OCI-LY1 (cell line): ENCODE results near the gene CEP135.

Source experiments
- H2AFZ ChIP-seq: fragments of 200-600 bp; sonication (generic), shearing (Covaris generic); 2 replicates; pipeline ENCODE4 v1.6.0; 2014; ENCODE audit warnings: antibody characterized with exemption, mild to moderate bottlenecking, low read length
- H3F3A ChIP-seq: fragments of 200-600 bp; sonication (generic), shearing (Covaris generic); 2 replicates; pipeline ENCODE4 v1.6.0; 2014; ENCODE audit warnings: mild to moderate bottlenecking, antibody characterized with exemption, low read length, moderate library complexity; ENCODE audit not compliant: insufficient read depth
- H3K27ac ChIP-seq: fragments of 200-600 bp; sonication (generic); 2 replicates; pipeline ENCODE4 v1.5.1; 2014; ENCODE audit warnings: low read length, mixed run types, mild to moderate bottlenecking, low read depth; ENCODE audit not compliant: poor library complexity, severe bottlenecking
- H3K27me3 ChIP-seq: fragments of 200-600 bp; sonication (generic); 2 replicates; pipeline ENCODE4 v1.6.0; 2014; ENCODE audit warnings: antibody characterized with exemption, mild to moderate bottlenecking, low read length, moderate library complexity; ENCODE audit not compliant: insufficient read depth
- H3K36me3 ChIP-seq: fragments of 200-600 bp; sonication (generic); 2 replicates; pipeline ENCODE4 v1.6.1; 2014; ENCODE audit warnings: mild to moderate bottlenecking, antibody characterized with exemption, low read length, moderate library complexity, mixed read lengths; ENCODE audit not compliant: insufficient read depth
- H3K4me1 ChIP-seq: fragments of 200-600 bp; sonication (generic); 2 replicates; pipeline ENCODE4 v1.5.1; 2014; ENCODE audit warnings: mild to moderate bottlenecking, low read length, moderate library complexity; ENCODE audit not compliant: insufficient read depth, severe bottlenecking
- H3K4me2 ChIP-seq: fragments of 200-600 bp; sonication (generic), shearing (Covaris generic); 2 replicates; pipeline ENCODE4 v1.6.1; 2014; ENCODE audit warnings: low read length
- H3K4me3 ChIP-seq: fragments of 200-600 bp; sonication (generic); 2 replicates; pipeline ENCODE4 v1.5.1; 2014; ENCODE audit warnings: low read length, low read depth, mild to moderate bottlenecking, mixed read lengths; ENCODE audit not compliant: poor library complexity, severe bottlenecking
- H3K79me2 ChIP-seq: fragments of 200-600 bp; shearing (Covaris generic); 2 replicates; pipeline ENCODE4 v1.6.1; 2016; ENCODE audit warnings: mixed run types, low read length, mixed read lengths; ENCODE audit not compliant: insufficient read depth
- H3K9ac ChIP-seq: fragments of 200-600 bp; sonication (generic), shearing (Covaris generic); 2 replicates; pipeline ENCODE4 v1.6.1; 2014; ENCODE audit warnings: mild to moderate bottlenecking, low read length, mixed read lengths
- H3K9me2 ChIP-seq: fragments of 200-600 bp; sonication (generic), shearing (Covaris generic); 2 replicates; pipeline ENCODE4 v1.6.1; 2014; ENCODE audit warnings: low read depth, mild to moderate bottlenecking, low read length, mixed read lengths
- H3K9me3 ChIP-seq: fragments of 200-600 bp; shearing (Covaris generic); 2 replicates; pipeline ENCODE4 v1.6.1; 2014; ENCODE audit warnings: low read length, mixed read lengths
- H4K20me1 ChIP-seq: fragments of 200-600 bp; sonication (generic), shearing (Covaris generic); 2 replicates; pipeline ENCODE4 v1.6.0; 2016; ENCODE audit warnings: mild to moderate bottlenecking, low read length; ENCODE audit not compliant: insufficient read depth
- EZH2 ChIP-seq: fragments of 200-600 bp; sonication (generic), shearing (Covaris generic); IDR thresholded peaks from 2 replicates; pipeline ENCODE4 v1.8.0; 2017; ENCODE audit warnings: borderline replicate concordance, mixed run types, mild to moderate bottlenecking, antibody characterized with exemption, low read length, moderate library complexity, mixed read lengths
- TF ChIP-seq, protein P1 (sequence below): fragments of 200-600 bp; sonication (generic), shearing (Covaris generic); IDR thresholded peaks from 2 replicates; pipeline ENCODE4 v1.5.1; 2017; ENCODE audit warnings: mild to moderate bottlenecking, antibody characterized with exemption, low read length, moderate library complexity, mixed read lengths

The CEP135 gene

DNA sequence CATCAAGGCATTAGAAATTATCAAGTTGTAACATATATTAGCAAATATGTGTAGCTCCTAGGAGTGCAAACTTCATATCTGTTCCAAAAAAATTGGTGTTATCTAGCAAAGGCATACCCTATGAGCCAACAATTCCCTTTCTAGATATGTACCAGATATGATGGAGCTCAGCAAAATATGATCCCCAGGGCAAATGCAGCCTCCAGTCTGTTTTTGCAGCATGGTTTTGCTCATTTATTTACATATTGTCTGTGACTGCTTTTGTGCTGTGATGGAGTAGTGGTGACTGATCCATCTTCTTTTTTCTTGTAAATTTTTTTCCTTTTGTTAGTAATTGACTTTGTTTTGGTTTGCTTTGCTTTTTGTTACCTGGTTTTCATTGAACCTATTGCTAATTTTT, 41.0 kb downstream of the CEP135 start:
- H2AFZ ChIP-seq = no peak overlapping the region
- H3K9me3 ChIP-seq = no peaks in the 10 kb centered on the region
- no peak overlapping the region for H3K4me2 ChIP-seq
- H3K79me2 ChIP-seq = no peaks in the 10 kb centered on the region
- no peaks in the 10 kb centered on the region for H3K4me1 ChIP-seq
- no peaks in the 10 kb centered on the region for H3K9me2 ChIP-seq
- H3F3A ChIP-seq = no peaks in the 10 kb centered on the region
- TF ChIP-seq EZH2 = no peak
- TF ChIP-seq, protein P1, sequence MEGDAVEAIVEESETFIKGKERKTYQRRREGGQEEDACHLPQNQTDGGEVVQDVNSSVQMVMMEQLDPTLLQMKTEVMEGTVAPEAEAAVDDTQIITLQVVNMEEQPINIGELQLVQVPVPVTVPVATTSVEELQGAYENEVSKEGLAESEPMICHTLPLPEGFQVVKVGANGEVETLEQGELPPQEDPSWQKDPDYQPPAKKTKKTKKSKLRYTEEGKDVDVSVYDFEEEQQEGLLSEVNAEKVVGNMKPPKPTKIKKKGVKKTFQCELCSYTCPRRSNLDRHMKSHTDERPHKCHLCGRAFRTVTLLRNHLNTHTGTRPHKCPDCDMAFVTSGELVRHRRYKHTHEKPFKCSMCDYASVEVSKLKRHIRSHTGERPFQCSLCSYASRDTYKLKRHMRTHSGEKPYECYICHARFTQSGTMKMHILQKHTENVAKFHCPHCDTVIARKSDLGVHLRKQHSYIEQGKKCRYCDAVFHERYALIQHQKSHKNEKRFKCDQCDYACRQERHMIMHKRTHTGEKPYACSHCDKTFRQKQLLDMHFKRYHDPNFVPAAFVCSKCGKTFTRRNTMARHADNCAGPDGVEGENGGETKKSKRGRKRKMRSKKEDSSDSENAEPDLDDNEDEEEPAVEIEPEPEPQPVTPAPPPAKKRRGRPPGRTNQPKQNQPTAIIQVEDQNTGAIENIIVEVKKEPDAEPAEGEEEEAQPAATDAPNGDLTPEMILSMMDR = no peak
- H4K20me1 ChIP-seq = no peaks in the 10 kb centered on the region
- no peak overlapping the region for H3K9ac ChIP-seq
- H3K27ac ChIP-seq = no peak overlapping the region
- peaks cover 15% of the 10 kb centered on the region; the same call in 1 of the 2 replicates for H3K36me3 ChIP-seq
- H3K4me3 ChIP-seq = no peak overlapping the region
- H3K27me3 ChIP-seq = no peaks in the 10 kb centered on the region

DNA sequence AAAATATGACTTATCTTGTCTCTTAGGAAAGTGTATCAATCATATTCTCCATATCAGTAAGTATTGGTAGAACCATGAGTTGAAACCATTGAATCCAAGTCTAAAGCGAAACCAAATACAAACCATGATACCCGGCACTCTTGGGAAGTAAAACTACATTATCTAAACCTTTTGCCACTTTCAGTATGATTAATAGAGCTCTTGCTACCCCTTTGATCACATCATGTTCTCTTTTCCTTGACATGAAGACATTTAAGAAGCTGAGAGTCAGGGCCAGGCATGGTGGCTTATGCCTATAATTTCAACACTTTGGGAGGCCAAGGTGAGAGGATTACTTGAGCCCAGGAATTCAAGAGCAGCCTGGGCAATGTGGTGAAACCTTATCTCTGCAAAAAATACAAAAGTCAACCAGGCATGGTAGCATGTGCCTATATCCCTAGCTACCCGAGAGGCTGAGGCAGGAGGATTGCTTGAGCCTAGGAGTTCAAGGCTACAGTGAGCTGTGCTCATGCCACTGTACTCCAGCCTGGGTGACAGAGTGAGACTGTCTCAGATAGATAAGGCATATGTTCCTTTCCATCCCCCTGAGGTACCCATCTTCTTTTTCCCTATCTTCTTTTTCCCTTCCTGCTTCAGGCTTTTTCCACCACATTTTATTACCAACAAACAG, 45.4 kb downstream of the CEP135 start:
- Histone ChIP-seq H4K20me1 (no peaks in the 10 kb centered on the region), H3K9me2 (no peaks in the 10 kb centered on the region), H3K27ac (no peak overlapping the region), H3K9ac (no peak overlapping the region), H3K79me2 (no peaks in the 10 kb centered on the region), H3K36me3 (no peaks in the 10 kb centered on the region), H3K9me3 (no peaks in the 10 kb centered on the region), H2AFZ (no peak overlapping the region), H3K4me1 (no peaks in the 10 kb centered on the region), H3K4me3 (no peak overlapping the region), H3K27me3 (no peaks in the 10 kb centered on the region), H3K4me2 (no peak overlapping the region), H3F3A (no peaks in the 10 kb centered on the region)
- no peak for TF ChIP-seq EZH2
- TF ChIP-seq, protein P1 = no peak

GRCh38 chr4:55996646-55997045, 47.9 kb downstream of the CEP135 start:
- H3K4me2 ChIP-seq = no peak overlapping the region
- no peaks in the 10 kb centered on the region for H3K79me2 ChIP-seq
- H3K27me3 ChIP-seq = no peaks in the 10 kb centered on the region
- no peaks in the 10 kb centered on the region for H3K9me2 ChIP-seq
- no peaks in the 10 kb centered on the region for H3K9me3 ChIP-seq
- no peak overlapping the region for H3K9ac ChIP-seq
- no peaks in the 10 kb centered on the region for H3F3A ChIP-seq
- H4K20me1 ChIP-seq = no peaks in the 10 kb centered on the region
- H3K36me3 ChIP-seq = peaks cover 16% of the 10 kb centered on the region
- no peak overlapping the region for H3K4me3 ChIP-seq
- H2AFZ ChIP-seq = no peak overlapping the region
- H3K27ac ChIP-seq = no peak overlapping the region
- TF ChIP-seq, protein P1 = no peak
- TF ChIP-seq EZH2 = no peak
- no peaks in the 10 kb centered on the region for H3K4me1 ChIP-seq
